WTC11 (cell line): ENCODE data around the gene HEXD. TPM values are rescaled to one million over a fixed set of nuclear protein-coding genes. Genes with fewer than 3 reads are reported as not detected.

Experiments used
- ATAC-seq: fragments of 200-7000 bp; cut with Tn5 transposase; 2 replicates; pipeline ENCODE4 v1.10.0; 2021; ENCODE audit warnings: mild to moderate bottlenecking, moderate library complexity
- CTCF ChIA-PET: fragments of 300-600 bp; sonication (Branson Sonifier 250); formaldehyde crosslinking; loops from one replicate; lab custom pipeline; 2021; ENCODE audit warnings: antibody characterized with exemption; lab: Charles Lee
- POLR2A ChIA-PET: fragments of 350-600 bp; sonication (Branson Sonifier 250); formaldehyde crosslinking; loops from one replicate; lab custom pipeline; 2021; ENCODE audit warnings: antibody characterized with exemption; lab: Charles Lee
- DNase-seq: peaks from one replicate; pipeline ENCODE4 v3.0.0; 2021; ENCODE audit warnings: low spot score
- H3K27ac Mint-ChIP-seq: 2 replicates; pipeline ENCODE4 v1.8.0; 2021; ENCODE audit warnings: mixed read lengths
- H3K27me3 Mint-ChIP-seq: 2 replicates; pipeline ENCODE4 v1.8.0; 2021; ENCODE audit warnings: low read depth, mild to moderate bottlenecking, moderate library complexity, mixed read lengths
- H3K36me3 Mint-ChIP-seq: 2 replicates; pipeline ENCODE4 v1.8.0; 2021; ENCODE audit warnings: mixed read lengths
- H3K4me1 Mint-ChIP-seq: 2 replicates; pipeline ENCODE4 v1.8.0; 2022; ENCODE audit warnings: mixed read lengths
- H3K4me3 Mint-ChIP-seq: 2 replicates; pipeline ENCODE4 v1.8.0; 2021; ENCODE audit warnings: mild to moderate bottlenecking, moderate library complexity, mixed read lengths
- H3K9me3 Mint-ChIP-seq: 2 replicates; pipeline ENCODE4 v1.8.0; 2021; ENCODE audit warnings: mixed read lengths
- E2F5 ChIP-seq: sonication (generic); formaldehyde crosslinking; IDR thresholded peaks from 2 replicates; pipeline ENCODE4 v1.8.1; 2022; ENCODE audit warnings: mild to moderate bottlenecking, moderate library complexity, missing genetic modification reagents
- ETV6 ChIP-seq: sonication (generic); formaldehyde crosslinking; IDR thresholded peaks from 2 replicates; pipeline ENCODE4 v1.8.1; 2022; ENCODE audit warnings: mild to moderate bottlenecking, missing genetic modification reagents
- JAZF1 ChIP-seq: fragments of 250-450 bp; sonication (Bioruptor Pico); IDR thresholded peaks from 2 replicates; pipeline ENCODE4 v1.9.0; 2021; ENCODE audit warnings: moderate library complexity, mild to moderate bottlenecking, inconsistent platforms
- MYBL2 ChIP-seq: sonication (generic); formaldehyde crosslinking; IDR thresholded peaks from 2 replicates; pipeline ENCODE4 v1.8.1; 2023; ENCODE audit warnings: mild to moderate bottlenecking, moderate library complexity, missing genetic modification reagents
- NFYB ChIP-seq: sonication (generic); formaldehyde crosslinking; conservative IDR thresholded peaks from 2 replicates; pipeline ENCODE4 v1.8.0; 2022; ENCODE audit warnings: low read depth, missing genetic modification reagents
- NR2C2 ChIP-seq: sonication (generic); formaldehyde crosslinking; IDR thresholded peaks from 2 replicates; pipeline ENCODE4 v1.8.0; 2022; ENCODE audit warnings: mild to moderate bottlenecking, missing genetic modification reagents
- OVOL2 ChIP-seq: fragments of 250-450 bp; sonication (Bioruptor Pico); IDR thresholded peaks from 2 replicates; pipeline ENCODE4 v1.9.0; 2021; ENCODE audit warnings: mild to moderate bottlenecking, borderline replicate concordance
- RELA ChIP-seq: sonication (generic); formaldehyde crosslinking; IDR thresholded peaks from 2 replicates; pipeline ENCODE4 v1.8.1; 2022; ENCODE audit warnings: missing genetic modification reagents, mild to moderate bottlenecking, borderline replicate concordance
- SMAD3 ChIP-seq: sonication (generic); formaldehyde crosslinking; IDR thresholded peaks from 2 replicates; pipeline ENCODE4 v1.8.0; 2022; ENCODE audit warnings: missing genetic modification reagents, mild to moderate bottlenecking, borderline replicate concordance
- SP1 ChIP-seq: sonication (generic); formaldehyde crosslinking; conservative IDR thresholded peaks from 2 replicates; pipeline ENCODE4 v1.8.1; 2022; ENCODE audit warnings: missing genetic modification reagents
- STAT6 ChIP-seq: sonication (generic); formaldehyde crosslinking; conservative IDR thresholded peaks from 2 replicates; pipeline ENCODE4 v1.8.1; 2023; ENCODE audit warnings: mild to moderate bottlenecking, low read depth, missing genetic modification reagents, moderate library complexity
- ZBTB21 ChIP-seq: sonication (generic); formaldehyde crosslinking; IDR thresholded peaks from 2 replicates; pipeline ENCODE4 v1.8.1; 2023; ENCODE audit warnings: mild to moderate bottlenecking, missing genetic modification reagents, borderline replicate concordance
- ZBTB43 ChIP-seq: sonication (generic); formaldehyde crosslinking; IDR thresholded peaks from 2 replicates; pipeline ENCODE4 v1.8.1; 2023; ENCODE audit warnings: mild to moderate bottlenecking, missing genetic modification reagents
- ZNF263 ChIP-seq: sonication (generic); formaldehyde crosslinking; IDR thresholded peaks from 2 replicates; pipeline ENCODE4 v1.8.1; 2022; ENCODE audit warnings: low read depth, mild to moderate bottlenecking, moderate library complexity, missing genetic modification reagents
- ZNF532 ChIP-seq: fragments of 250-450 bp; sonication (Bioruptor Pico); IDR thresholded peaks from 2 replicates; pipeline ENCODE4 v1.9.0; 2021; ENCODE audit warnings: mild to moderate bottlenecking, borderline replicate concordance
- ZSCAN18 ChIP-seq: fragments of 250-450 bp; sonication (Bioruptor Pico); IDR thresholded peaks from 2 replicates; pipeline ENCODE4 v2.1.2; 2022; ENCODE audit warnings: mild to moderate bottlenecking, moderate library complexity
- total RNA-seq: library from RNA; stranded (reverse); gene quantifications from 3 replicates; pipeline ENCODE4 v1.2.3, GENCODE V29; 2021

Gene HEXD
- total RNA-seq, 1 experiment from 2014 or later, result 36.0 TPM

GRCh38 chr17:82369211-82369610 lies 48.9 kb upstream of the HEXD start:
- Mint-ChIP-seq H3K27ac (no peak overlapping the region), H3K9me3 (peaks cover 5% of the 10 kb centered on the region), H3K4me3 (no peak overlapping the region), H3K36me3 (no peaks in the 10 kb centered on the region), H3K27me3 (peaks cover 55% of the 10 kb centered on the region), H3K4me1 (peaks cover 5% of the 10 kb centered on the region)
- DNase-seq (no peak), ATAC-seq (no peak)
- no peak for TF ChIP-seq MYBL2 (CRISPR knock-in tag)
- TF ChIP-seq E2F5 (CRISPR knock-in tag), result no peak
- TF ChIP-seq ZNF263 (CRISPR knock-in tag), result no peak
- no peak for TF ChIP-seq JAZF1
- no peak for TF ChIP-seq OVOL2 (CRISPR knock-in tag)
- no peak for TF ChIP-seq ZBTB43
- no peak for TF ChIP-seq RELA (CRISPR knock-in tag)
- TF ChIP-seq ZSCAN18 (CRISPR knock-in tag), result no peak
- no peak for TF ChIP-seq STAT6 (CRISPR knock-in tag)
- TF ChIP-seq NR2C2 (CRISPR knock-in tag), result no peak
- no peak for TF ChIP-seq SMAD3 (CRISPR knock-in tag)
- no peak for TF ChIP-seq SP1 (CRISPR knock-in tag)
- no peak for TF ChIP-seq ZBTB21 (CRISPR knock-in tag)
- TF ChIP-seq ETV6 (CRISPR knock-in tag), result no peak
- TF ChIP-seq NFYB (CRISPR knock-in tag), result no peak
- TF ChIP-seq ZNF532, result no peak
- ChIA-PET CTCF (interaction anchor here (2.4 kb wide), 1 partner anchor 133 kb away, joined by 9 read pairs; no protein-coding TSS in a partner anchor), POLR2A (no interaction called here)
